CD4-positive, alpha-beta T cell treated with Interleukin-6 for 4 hours (primary cell): ENCODE results near the gene CDH4.

ENCODE experiments used
- DNase-seq: peaks from one replicate; pipeline ENCODE4 v3.0.0-alpha.2; 2020; ENCODE audit warnings: mixed read lengths

Gene CDH4

GRCh38 chr20:61285152-61285645 lies 33.1 kb downstream of the CDH4 start:
- no peak for DNase-seq

- no peak for DNase-seq
These were observed 33.6 kb downstream of the CDH4 start for GRCh38 chr20:61285691-61286090.

- no peak for DNase-seq
These were observed 35.7 kb downstream of the CDH4 start for GRCh38 chr20:61287583-61288275.

GRCh38 chr20:61288331-61288784 lies 36.3 kb downstream of the CDH4 start:
- no peak for DNase-seq

GRCh38 chr20:61289166-61289565 lies 37.1 kb downstream of the CDH4 start:
- DNase-seq = no peak

GRCh38 chr20:61290721-61291120 lies 38.7 kb downstream of the CDH4 start:
- DNase-seq = no peak

- no peak for DNase-seq
These were observed 39.2 kb downstream of the CDH4 start for GRCh38 chr20:61291166-61291829.

GRCh38 chr20:61292391-61292790 lies 40.3 kb downstream of the CDH4 start:
- DNase-seq = no peak

GRCh38 chr20:61292821-61293612 lies 41.0 kb downstream of the CDH4 start:
- DNase-seq = no peak

- DNase-seq = no peak
These were observed 41.9 kb downstream of the CDH4 start for GRCh38 chr20:61293951-61294350.

GRCh38 chr20:61295249-61295648 lies 43.2 kb downstream of the CDH4 start:
- no peak for DNase-seq

GRCh38 chr20:61295682-61296628 lies 43.9 kb downstream of the CDH4 start:
- DNase-seq = no peak

GRCh38 chr20:61296629-61297019 lies 44.6 kb downstream of the CDH4 start:
- DNase-seq = no peak

GRCh38 chr20:61297491-61297890 lies 45.4 kb downstream of the CDH4 start:
- DNase-seq = no peak

- DNase-seq = no peak
These were observed 45.9 kb downstream of the CDH4 start for GRCh38 chr20:61297986-61298385.

GRCh38 chr20:61298661-61299060 lies 46.6 kb downstream of the CDH4 start:
- no peak for DNase-seq

GRCh38 chr20:61299104-61299503 lies 47.0 kb downstream of the CDH4 start:
- no peak for DNase-seq

GRCh38 chr20:61299618-61300017 lies 47.6 kb downstream of the CDH4 start:
- no peak for DNase-seq

GRCh38 chr20:61300293-61300692 lies 48.2 kb downstream of the CDH4 start:
- DNase-seq = no peak

GRCh38 chr20:61300709-61301108 lies 48.6 kb downstream of the CDH4 start:
- no peak for DNase-seq

GRCh38 chr20:61301711-61302525 lies 49.9 kb downstream of the CDH4 start:
- DNase-seq = no peak

GRCh38 chr20:61303217-61303616 lies 51.2 kb downstream of the CDH4 start:
- no peak for DNase-seq
